HL-60/S4 treated with phorbol 12-myristate 13-acetate at 8.2 ng/mL for 4 days and 3 days (cell line): ENCODE data around the gene STX19.
"Not testable (repeated sequence)": the region's sequence is repeated elsewhere in the genome, so short reads cannot be mapped to it uniquely, and the experiment has no call there.

Experiments
- in situ Hi-C: fragments of 300-500 bp; cut with MboI; formaldehyde crosslinking; loops from 2 replicates; pipeline ENCODE4 v1.15.0; 2022; ENCODE audit warnings: low sequenced_read_pairs

STX19 gene

GRCh38 chr3:93979850-93980676 is 48.3 kb downstream of the STX19 start, which contains the start of gene ARL13B:
Gene ARL13B (plus strand): TSS chr3:93980155. CDS start chr3:93980424, 269 bp downstream.
- in situ Hi-C loops = no loop called here

GRCh38 chr3:93973131-93974126 is 55.0 kb downstream of the STX19 start, which contains the start of gene PROS1:
Gene PROS1 (minus strand): TSS chr3:93973896. CDS start chr3:93973749, 147 bp downstream.
- in situ Hi-C loops = no loop called here

- in situ Hi-C loops = no loop called here
These were observed 58.4 kb downstream of the STX19 start for GRCh38 chr3:93969997-93970396.

GRCh38 chr3:93969443-93969842 is 59.0 kb downstream of the STX19 start:
- in situ Hi-C loops = no loop called here

GRCh38 chr3:93965106-93965505 is 63.3 kb downstream of the STX19 start:
- in situ Hi-C loops = not testable (repeated sequence)
